Measurements from ENCODE around the gene MARCHF3. TPM values are rescaled to one million over a fixed set of nuclear protein-coding genes. Genes with fewer than 3 reads are reported as not detected.
"Not testable (repeated sequence)": the region's sequence is repeated elsewhere in the genome, so short reads cannot be mapped to it uniquely, and the experiment has no call there.

The MARCHF3 gene
- total and polyA plus RNA-seq, 7 donors = 4.4 to 31.8 (median 14.6) TPM

DNA sequence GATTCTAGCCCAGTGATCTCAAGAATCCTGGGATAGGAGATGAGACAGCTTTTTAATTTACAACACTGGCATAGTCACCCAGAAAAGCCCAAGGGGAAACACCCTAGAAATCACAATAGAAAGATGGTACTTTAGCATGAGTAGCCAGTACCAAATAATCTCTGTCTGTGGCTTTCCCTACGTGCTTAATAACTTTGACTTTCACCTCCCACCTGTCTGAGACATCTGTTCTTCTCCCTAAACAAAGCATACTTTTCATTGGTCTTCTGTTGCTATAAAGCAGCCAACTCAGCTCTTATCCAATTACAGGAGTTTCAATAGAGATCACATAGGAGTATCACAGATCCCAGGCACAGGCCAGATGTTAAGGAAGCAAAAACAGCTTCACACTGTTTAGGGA lies 10.4 kb downstream of the MARCHF3 start:
- intact Hi-C loops (cut with DNase I) = no loop called here
- 33 to 47% methylated on average over 1 of the region's 1 CpG for WGBS, 2 donors
- Histone ChIP-seq H3K4me3 (no peak overlapping the region), H3K36me3 (no peaks in the 10 kb centered on the region), H3K9me3 (no peaks in the 10 kb centered on the region), H3K27ac (no peak overlapping the region), H3K4me1 (no peaks in the 10 kb centered on the region), H3K27me3 (no peaks in the 10 kb centered on the region)
- DNase-seq = no peak
- TF ChIP-seq EP300 (IDR thresholded peaks at IDR 0.05) (no peak), POLR2AphosphoS5 (IDR thresholded peaks at IDR 0.05) (no peak), POLR2A (IDR thresholded peaks at IDR 0.05) (no peak), CTCF (IDR thresholded peaks at IDR 0.05) (no peak)

DNA sequence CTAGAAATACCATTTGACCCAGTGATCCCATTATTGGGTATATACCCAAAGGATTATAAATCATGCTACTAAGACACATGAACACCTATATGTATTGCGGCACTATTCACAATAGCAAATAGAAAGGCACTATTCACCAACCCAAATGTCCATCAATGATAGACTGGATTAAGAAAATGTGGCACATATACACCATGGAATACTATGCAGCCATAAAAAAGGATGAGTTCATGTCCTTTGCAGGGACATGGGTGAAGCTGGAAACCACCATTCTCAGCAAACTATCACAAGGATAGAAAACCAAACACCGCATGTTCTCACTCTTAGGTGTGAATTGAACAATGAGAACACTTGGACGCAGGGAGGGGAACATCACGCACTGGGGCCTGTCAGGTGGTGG lies 13.6 kb downstream of the MARCHF3 start:
- intact Hi-C loops (cut with DNase I); H3K9me3 ChIP-seq; H3K4me3 ChIP-seq: not testable (repeated sequence)

DNA sequence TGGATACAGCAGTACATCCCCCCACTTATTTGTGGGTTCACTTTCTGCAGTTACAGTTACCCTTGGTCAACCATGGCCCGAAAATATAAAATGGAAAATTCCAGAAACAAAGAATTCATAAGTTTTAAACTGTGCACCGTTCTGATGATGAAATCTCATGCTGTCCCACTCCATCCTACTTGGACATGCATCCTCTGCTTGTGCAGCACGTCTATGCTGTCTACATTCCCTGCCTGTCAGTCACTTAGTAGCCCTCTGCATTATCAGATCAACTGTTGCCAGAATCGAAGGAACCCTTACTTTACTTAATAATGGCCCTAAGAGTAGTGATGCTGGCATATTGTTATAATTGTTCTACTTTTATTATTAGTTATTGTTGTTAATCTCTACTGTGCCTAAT lies 14.6 kb downstream of the MARCHF3 start:
- intact Hi-C loops (cut with DNase I) = no loop called here
- no peaks in the 10 kb centered on the region for H3K9me3 ChIP-seq
- no peaks in the 10 kb centered on the region for H3K4me1 ChIP-seq
- no peak overlapping the region for H3K4me3 ChIP-seq
- no peaks in the 10 kb centered on the region for H3K27me3 ChIP-seq
- 64 to 86% methylated on average over 4 of the region's 4 CpGs for whole genome bisulfite sequencing, 2 donors
- TF ChIP-seq EP300 (IDR thresholded peaks at IDR 0.05) = no peak
- no peak for TF ChIP-seq CTCF (IDR thresholded peaks at IDR 0.05)
- TF ChIP-seq POLR2AphosphoS5 (IDR thresholded peaks at IDR 0.05) = no peak
- no peak for TF ChIP-seq POLR2A (IDR thresholded peaks at IDR 0.05)
- no peaks in the 10 kb centered on the region for H3K36me3 ChIP-seq
- no peak for DNase-seq
- no peak overlapping the region for H3K27ac ChIP-seq

More for the DNA sequence above, 13.6 kb downstream of the MARCHF3 start:
- DNase-seq, H3K27ac ChIP-seq, H3K36me3 ChIP-seq, H3K27me3 ChIP-seq, H3K4me1 ChIP-seq: not testable (repeated sequence)
- WGBS, 2 donors = 99% methylated on average over 4 of the region's 4 CpGs

DNA sequence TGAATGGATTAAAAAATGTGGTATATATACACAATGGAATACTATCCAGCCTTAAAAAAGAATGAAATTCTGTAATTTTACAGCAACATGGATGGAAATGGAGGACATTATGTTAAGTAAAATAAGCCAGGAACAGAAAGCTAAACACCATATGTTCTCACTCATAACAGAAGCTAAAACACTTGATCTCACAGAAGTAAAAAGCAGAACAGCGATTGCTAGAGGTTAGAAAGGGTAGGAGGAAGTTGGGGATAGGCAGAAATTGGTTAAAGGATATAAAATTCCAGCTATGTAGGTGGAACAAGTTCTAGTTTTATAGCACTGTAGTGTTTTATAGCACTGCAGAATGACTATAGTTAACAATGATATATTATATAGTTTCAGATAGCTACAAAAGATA lies 15.8 kb downstream of the MARCHF3 start:
- no peak for DNase-seq
- H3K9me3 ChIP-seq = no peaks in the 10 kb centered on the region
- intact Hi-C loops (cut with DNase I) = no loop called here
- TF ChIP-seq POLR2AphosphoS5 (IDR thresholded peaks at IDR 0.05) (no peak), EP300 (IDR thresholded peaks at IDR 0.05) (no peak), POLR2A (IDR thresholded peaks at IDR 0.05) (no peak), CTCF (IDR thresholded peaks at IDR 0.05) (no peak)
- peaks cover 0 to 8% (median 0%) of the 10 kb centered on the region in 4 donors for H3K4me1 ChIP-seq
- no peaks in the 10 kb centered on the region for H3K27me3 ChIP-seq
- H3K4me3 ChIP-seq = no peak overlapping the region
- no peaks in the 10 kb centered on the region for H3K36me3 ChIP-seq
- no peak overlapping the region for H3K27ac ChIP-seq
- 10 to 18% methylated on average over 1 of the region's 1 CpG for WGBS, 2 donors

- no peaks in the 10 kb centered on the region for H3K36me3 ChIP-seq
- H3K27ac ChIP-seq = no peak overlapping the region
- no peak for DNase-seq
- H3K27me3 ChIP-seq = no peaks in the 10 kb centered on the region
- H3K4me3 ChIP-seq = no peak overlapping the region
- intact Hi-C loops (cut with DNase I) = no loop called here
- 46 to 53% methylated on average over 2 of the region's 2 CpGs for WGBS, 2 donors
- peaks cover 0 to 9% (median 0%) of the 10 kb centered on the region in 4 donors for H3K4me1 ChIP-seq
- H3K9me3 ChIP-seq = no peaks in the 10 kb centered on the region
- TF ChIP-seq EP300 (IDR thresholded peaks at IDR 0.05) (no peak), POLR2AphosphoS5 (IDR thresholded peaks at IDR 0.05) (no peak)
These were observed 17.0 kb downstream of the MARCHF3 start for GRCh38 chr5:127013407-127013806.

DNA sequence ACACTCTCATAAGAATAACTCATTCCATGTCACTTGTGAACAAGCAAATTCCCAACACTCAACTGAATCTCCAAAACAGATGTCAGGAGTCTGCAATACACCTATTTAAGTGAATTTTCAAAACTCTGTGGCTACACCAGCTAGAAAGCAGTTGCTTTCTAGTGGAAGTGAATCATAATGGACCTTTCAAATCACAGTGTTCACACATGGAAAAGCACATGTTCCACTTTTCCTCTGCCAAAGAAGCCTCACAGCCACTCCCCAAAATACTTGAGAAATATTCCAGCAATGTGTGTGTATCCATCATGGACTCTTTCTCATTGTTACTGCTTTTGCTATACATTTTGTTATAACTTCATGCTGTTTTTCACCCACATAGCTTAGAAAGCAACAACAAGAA lies 17.4 kb downstream of the MARCHF3 start:
- TF ChIP-seq EP300 (IDR thresholded peaks at IDR 0.05) = no peak
- TF ChIP-seq POLR2AphosphoS5 (IDR thresholded peaks at IDR 0.05) = no peak
- no peak for TF ChIP-seq POLR2A (IDR thresholded peaks at IDR 0.05)
- no peak for TF ChIP-seq CTCF (IDR thresholded peaks at IDR 0.05)
- Histone ChIP-seq H3K36me3 (no peaks in the 10 kb centered on the region), H3K9me3 (no peaks in the 10 kb centered on the region), H3K27me3 (no peaks in the 10 kb centered on the region), H3K4me1 (peaks cover 0 to 9% (median 0%) of the 10 kb centered on the region in 4 donors), H3K4me3 (no peak overlapping the region), H3K27ac (no peak overlapping the region)
- intact Hi-C loops (cut with DNase I) = no loop called here
- no peak for DNase-seq
